Transverse colon (tissue), 4 donors: ENCODE data around the gene PRTFDC1. TPM values are rescaled to one million over a fixed set of nuclear protein-coding genes. Genes with fewer than 3 reads are reported as not detected.

Experiments
- DNase-seq: peaks from one replicate; pipeline ENCODE4 v3.0.0-alpha.2; 2019
- H3K27ac ChIP-seq, 4 donors: fragments of 200-600 bp; sonication (generic); 2 replicates each; pipeline ENCODE4 v1.5.1; 2016 to 2018; ENCODE audit warnings: inconsistent platforms in 4 of 4
- H3K27me3 ChIP-seq: fragments of 200-600 bp; sonication (generic); 2 replicates; pipeline ENCODE4 v1.5.1; 2017; ENCODE audit warnings: inconsistent platforms
- H3K36me3 ChIP-seq, 4 donors: fragments of 200-600 bp; sonication (generic); 2 replicates each; pipeline ENCODE4 v1.5.1; 2017 to 2019; ENCODE audit warnings: inconsistent platforms in 4 of 4
- H3K4me1 ChIP-seq, 4 donors: fragments of 200-600 bp; sonication (generic); 2 replicates each; pipeline ENCODE4 v1.5.1; 2017 to 2020; ENCODE audit warnings: inconsistent platforms in 4 of 4
- H3K4me3 ChIP-seq, 4 donors: fragments of 200-600 bp; sonication (generic); 1 replicate in 1 of 4; 2 replicates in 3 of 4; pipeline versions ENCODE4 v1.5.1 to v1.6.1; 2017 to 2019; ENCODE audit warnings: inconsistent platforms in 4 of 4
- H3K9me3 ChIP-seq, 2 donors: fragments of 200-600 bp; sonication (generic); 2 replicates each; pipeline ENCODE4 v1.5.1; 2017 to 2019; ENCODE audit warnings: inconsistent platforms in 2 of 2
- CTCF ChIP-seq, 5 experiments: fragments of 200-600 bp in 3 of 5; fragments of 450-650 bp in 2 of 5; sonication (generic) in 3 of 5; IDR thresholded peaks; 1 replicate in 2 of 5; 2 replicates in 3 of 5; pipeline ENCODE4 v1.5.1; 2016 to 2017; ENCODE audit warnings: antibody characterized with exemption in 5 of 5, inconsistent platforms in 3 of 5, mild to moderate bottlenecking in 2 of 5, moderate library complexity in 1 of 5
- EP300 ChIP-seq: sonication (generic); formaldehyde crosslinking; IDR thresholded peaks from one replicate; pipeline ENCODE4 v1.6.1; 2017; ENCODE audit warnings: antibody characterized with exemption, low read depth
- POLR2A ChIP-seq: fragments of 450-650 bp; IDR thresholded peaks from one replicate; pipeline ENCODE4 v1.6.1; 2016; ENCODE audit warnings: antibody characterized with exemption, mild to moderate bottlenecking, moderate library complexity
- POLR2AphosphoS5 ChIP-seq, 3 donors: sonication (generic); formaldehyde crosslinking; IDR thresholded peaks; one replicate each; pipeline ENCODE4 v1.6.1; 2016; ENCODE audit warnings: antibody characterized with exemption in 3 of 3
- WGBS, 2 donors: methylation state at CpG; one replicate each; pipeline ENCODE4 v1.1.5; 2018; ENCODE audit warnings: low coverage in 1 of 2; 5-methylcytosine and 5-hydroxymethylcytosine counted together
- in situ Hi-C, 4 donors: fragments of 200-750 bp; cut with MboI; loops; one replicate each; pipeline versions ENCODE4 v1.15.0 to v1.15.1; 2017; ENCODE audit warnings: low sequenced_read_pairs in 3 of 4, low pct_ligation_motif_present in 1 of 4, low pct_unique_long_range_greater_than_20kb in 1 of 4
- intact Hi-C: fragments of 100-400 bp; cut with DNase I; formaldehyde crosslinking; loops from one replicate; pipeline ENCODE4 v1.15.1; 2023; ENCODE audit warnings: low total_unique reads
- total RNA-seq, 4 donors: library from RNA; depleted of rRNA; stranded (reverse); fragments of >200 nt; gene quantifications; one replicate each; pipeline ENCODE4 v1.1.0, GENCODE V29; 2016

Gene PRTFDC1
- total RNA-seq = 1 to 10 TPM in 2 of 4 donors, under 1 TPM in 1, not detected in 1; 0.80 to 6.7 (median 4.9) TPM

- peak; percentile 64 for DNase-seq
- H3K27ac ChIP-seq = peak within 1 kb of the TSS; percentile 80 to 85 (median 84)
- no peaks in the 10 kb centered on the region for H3K36me3 ChIP-seq
- in situ Hi-C loops (loop anchor here in 1 of 4 donors (25.0 kb wide), 1 partner anchor 315 kb away; no protein-coding TSS in a partner anchor), intact Hi-C loops (no loop called here)
- H3K4me1 ChIP-seq = peaks cover 0 to 18% (median 13%) of the 10 kb centered on the region in 4 donors
- peak within 1 kb of the TSS; percentile 48 to 77 (median 60) for H3K4me3 ChIP-seq
- 6% methylated on average over 48 of the region's 56 CpGs; no CpG with 5 or more reads in 1 of the 2 donors for WGBS, 2 donors
- H3K9me3 ChIP-seq = no peaks in the 10 kb centered on the region
- TF ChIP-seq POLR2AphosphoS5 (IDR thresholded peaks at IDR 0.05) (no peak), POLR2A (no peak), CTCF (IDR thresholded peaks at IDR 0.05) (no peak), EP300 (no peak)
- H3K27me3 ChIP-seq = no peaks in the 10 kb centered on the region
Measured at GRCh38 chr10:24952143-24952706, at the start of gene PRTFDC1. Gene PRTFDC1 (minus strand): TSS chr10:24952606. CDS start chr10:24952575, 31 bp downstream.

DNA sequence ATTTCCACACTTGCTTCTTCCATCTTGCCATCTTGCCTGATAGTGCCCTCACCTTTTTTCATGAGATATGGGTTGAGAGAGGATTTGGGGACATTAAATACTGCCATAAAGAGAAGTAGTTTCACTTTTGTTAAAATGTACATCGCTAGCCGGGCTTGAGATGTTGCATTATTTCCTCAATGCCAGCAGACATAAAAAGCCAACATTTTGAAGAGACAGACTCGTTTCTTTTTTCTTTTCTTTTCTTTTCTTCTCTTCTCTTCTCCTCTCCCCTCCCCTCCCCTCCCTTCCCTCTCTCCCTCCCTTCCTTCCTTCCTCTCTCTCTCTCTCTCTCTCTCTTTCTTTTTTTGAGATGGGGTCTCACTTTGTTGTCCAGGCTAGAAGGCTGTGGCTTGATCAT is 45.6 kb upstream of the PRTFDC1 start:
- no peak for DNase-seq
- no peak overlapping the region for H3K27ac ChIP-seq
- no peaks in the 10 kb centered on the region for H3K4me1 ChIP-seq
- H3K9me3 ChIP-seq = peaks cover 0 to 8% of the 10 kb centered on the region in 2 donors
- intact Hi-C loops = no loop called here
- H3K27me3 ChIP-seq = no peaks in the 10 kb centered on the region
- H3K36me3 ChIP-seq = no peaks in the 10 kb centered on the region
- no peak overlapping the region for H3K4me3 ChIP-seq
- 79 to 82% methylated on average over 2 to 3 of the region's 3 CpGs for WGBS, 2 donors
- in situ Hi-C loops = loop anchor here in 3 of 4 donors (25.0 kb wide), 1 partner anchor 361 kb away; no protein-coding TSS in a partner anchor
- no peak for TF ChIP-seq POLR2AphosphoS5 (IDR thresholded peaks at IDR 0.05)
- TF ChIP-seq POLR2A = no peak
- TF ChIP-seq CTCF (IDR thresholded peaks at IDR 0.05) = no peak
- TF ChIP-seq EP300 = no peak

DNA sequence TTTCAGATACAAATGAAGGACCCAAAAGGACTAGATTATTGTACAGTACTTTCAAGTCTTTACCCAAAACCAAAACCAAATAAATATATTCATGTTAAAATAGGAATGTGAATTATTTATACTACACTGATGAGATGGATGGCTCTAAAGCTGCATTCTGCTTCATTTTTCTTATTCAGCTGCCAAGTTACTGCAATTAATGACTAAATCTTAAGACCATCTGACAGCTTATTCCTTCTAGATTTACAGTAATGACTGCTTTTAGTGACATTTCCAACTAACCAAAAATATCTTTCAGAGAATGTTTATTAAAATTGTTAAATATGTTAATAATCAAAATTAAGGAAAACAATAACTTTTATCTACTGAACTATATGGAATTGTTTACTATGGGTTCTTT is 42.7 kb upstream of the PRTFDC1 start:
- Histone ChIP-seq H3K9me3 (no peaks in the 10 kb centered on the region), H3K4me3 (no peak overlapping the region), H3K4me1 (no peaks in the 10 kb centered on the region), H3K27ac (no peak overlapping the region), H3K27me3 (no peaks in the 10 kb centered on the region), H3K36me3 (no peaks in the 10 kb centered on the region)
- intact Hi-C loops (no loop called here), in situ Hi-C loops (loop anchor here in 3 of 4 donors (25.0 kb wide), 1 partner anchor 358 kb away; no protein-coding TSS in a partner anchor)
- DNase-seq = no peak
- TF ChIP-seq CTCF (IDR thresholded peaks at IDR 0.05) = no peak
- TF ChIP-seq EP300 = no peak
- no peak for TF ChIP-seq POLR2A
- TF ChIP-seq POLR2AphosphoS5 (IDR thresholded peaks at IDR 0.05) = no peak

- Histone ChIP-seq H3K27me3 (no peaks in the 10 kb centered on the region), H3K4me1 (no peaks in the 10 kb centered on the region), H3K27ac (no peak overlapping the region), H3K4me3 (no peak overlapping the region), H3K9me3 (no peaks in the 10 kb centered on the region), H3K36me3 (no peaks in the 10 kb centered on the region)
- in situ Hi-C loops = loop anchor here in 3 of 4 donors (25.0 kb wide), 1 partner anchor 356 kb away; no protein-coding TSS in a partner anchor
- TF ChIP-seq POLR2A (no peak), POLR2AphosphoS5 (IDR thresholded peaks at IDR 0.05) (no peak), CTCF (IDR thresholded peaks at IDR 0.05) (no peak), EP300 (no peak)
- intact Hi-C loops = no loop called here
- 83 to 93% methylated on average over 1 of the region's 1 CpG for WGBS, 2 donors
- no peak for DNase-seq
Measured at GRCh38 chr10:24993237-24993958, 41.0 kb upstream of the PRTFDC1 start.
